K562 (cell line): ENCODE results near the gene DIS3L2. TPM values are rescaled to one million over a fixed set of nuclear protein-coding genes. Genes with fewer than 3 reads are reported as not detected.

Source experiments
- ATAC-seq: fragments of 200-7000 bp; cut with Tn5 transposase; 3 replicates; pipeline ENCODE4 v1.9.1; 2020; ENCODE audit warnings: moderate library complexity
- BruUV-seq: library from RNA; stranded (reverse); fragments of 400-500 nt; replicated peaks from 2 replicates; lab custom pipeline; 2021; lab: Mats Ljungman, UMichigan
- CTCF ChIA-PET: fragments of 300-600 bp; formaldehyde crosslinking; extraction: SDS; loops from one replicate; lab custom pipeline; 2021; ENCODE audit warnings: low intra/inter-chr PET ratio; lab: Yijun Ruan, JAX
- POLR2A ChIA-PET: fragments of 300-600, 350-650 bp; sonication (Branson Sonifier 250); formaldehyde crosslinking; extraction: SDS; loops from one replicate; lab custom pipeline; 2021; ENCODE audit warnings: antibody characterized with exemption, inconsistent platforms; lab: Yijun Ruan, JAX
- DNase-seq, 4 experiments: peaks; one replicate each; pipeline versions ENCODE4 v3.0.0 to v3.0.0-alpha.2; 2011 to 2018; ENCODE audit warnings: low spot score in 3 of 4, mixed read lengths in 3 of 4; ENCODE audit errors: extremely low read depth in 1 of 4
- FAIRE-seq: peaks from 2 replicates; lab custom pipeline; 2011; peaks lifted over from hg19 to GRCh38; lab: Jason Lieb, UNC
- H2AFZ ChIP-seq: 2 replicates; pipeline ENCODE4 v1.6.0; 2011; ENCODE audit warnings: low read depth, low read length, control low read depth, inconsistent platforms
- H3K27ac ChIP-seq: fragments of 200-600 bp; 3 replicates; pipeline ENCODE4 v1.8.0; 2011; ENCODE audit warnings: low read depth, mild to moderate bottlenecking, control low read depth, inconsistent platforms, low read length, moderate library complexity, mixed read lengths; ENCODE audit errors: extremely low read depth
- H3K27me3 ChIP-seq, 2 experiments: fragments of 300-600 bp in 1 of 2; 2 replicates in 1 of 2; 3 replicates in 1 of 2; pipeline versions ENCODE4 v1.6.0 to v1.8.0; 2011; ENCODE audit warnings: inconsistent platforms in 2 of 2, low read length in 2 of 2, mild to moderate bottlenecking in 1 of 2, mixed read lengths in 1 of 2, moderate library complexity in 1 of 2; ENCODE audit not compliant: control insufficient read depth in 2 of 2, insufficient read depth in 2 of 2
- H3K36me3 ChIP-seq: fragments of 300-600 bp; 3 replicates; pipeline ENCODE4 v1.8.0; 2011; ENCODE audit warnings: mild to moderate bottlenecking, low read length, inconsistent platforms; ENCODE audit not compliant: control insufficient read depth, insufficient read depth
- H3K4me1 ChIP-seq, 2 experiments: fragments of 200-600 bp in 1 of 2; replicated peaks in 1 of 2; 2 replicates in 1 of 2; 3 replicates in 1 of 2; pipeline versions ENCODE4 v1.5.1 to v1.8.0; 2011; ENCODE audit warnings: inconsistent platforms in 2 of 2, low read length in 2 of 2, mild to moderate bottlenecking in 1 of 2, mixed read lengths in 1 of 2, moderate library complexity in 1 of 2; ENCODE audit not compliant: control insufficient read depth in 2 of 2, insufficient read depth in 2 of 2
- H3K4me2 ChIP-seq: 2 replicates; pipeline ENCODE4 v1.6.1; 2011; ENCODE audit warnings: low read length, control low read depth, inconsistent platforms, mixed read lengths; ENCODE audit not compliant: insufficient read depth
- H3K4me3 ChIP-seq: fragments of 200-600 bp; sonication (generic), shearing (Covaris generic); 2 replicates; pipeline ENCODE4 v1.5.1; 2016; ENCODE audit warnings: control low read depth, inconsistent platforms
- H3K79me2 ChIP-seq: fragments of 200-600 bp; 3 replicates; pipeline ENCODE4 v1.8.0; 2011; ENCODE audit warnings: low read length, inconsistent platforms; ENCODE audit not compliant: control insufficient read depth, insufficient read depth
- H3K9ac ChIP-seq, 2 experiments: 2 replicates each; pipeline versions ENCODE4 v1.6.0 to v1.6.1; 2011; ENCODE audit warnings: low read depth in 2 of 2, low read length in 2 of 2, control low read depth in 1 of 2, inconsistent platforms in 1 of 2, mild to moderate bottlenecking in 1 of 2, mixed read lengths in 1 of 2; ENCODE audit not compliant: insufficient read depth in 1 of 2
- H3K9me1 ChIP-seq: one replicate; pipeline ENCODE4 v1.6.0; 2011; ENCODE audit warnings: inconsistent platforms, mild to moderate bottlenecking, low read length, moderate library complexity; ENCODE audit not compliant: control insufficient read depth, insufficient read depth
- H3K9me3 ChIP-seq: replicated peaks from 2 replicates; pipeline ENCODE4 v1.5.1; 2011; ENCODE audit warnings: low read depth, low read length, inconsistent platforms; ENCODE audit not compliant: control insufficient read depth, insufficient read depth
- H4K20me1 ChIP-seq: replicated peaks from 2 replicates; pipeline ENCODE4 v1.6.1; 2011; ENCODE audit warnings: low read length, inconsistent platforms, mixed read lengths; ENCODE audit not compliant: control insufficient read depth, insufficient read depth
- ADNP ChIP-seq: fragments of 200-800 bp; sonication (Bioruptor generic); IDR thresholded peaks from 2 replicates; pipeline ENCODE4 v1.6.1; 2016; ENCODE audit warnings: missing genetic modification characterization, missing compliant biosample characterization
- BACH1 ChIP-seq: fragments of 200-800 bp; sonication (Bioruptor generic); IDR thresholded peaks from 2 replicates; pipeline ENCODE4 v1.6.1; 2016; ENCODE audit warnings: missing genetic modification characterization, missing compliant biosample characterization
- BDP1 ChIP-seq: IDR thresholded peaks from 3 replicates; pipeline ENCODE4 v1.6.1; 2011; ENCODE audit not compliant: insufficient read length, insufficient read depth
- CEBPB ChIP-seq: fragments of 450-650 bp; IDR thresholded peaks from 2 replicates; pipeline ENCODE4 v1.6.1; 2016; ENCODE audit warnings: missing genetic modification characterization, missing compliant biosample characterization
- ETS1 ChIP-seq: conservative IDR thresholded peaks from 2 replicates; pipeline ENCODE4 v1.6.1; 2011; ENCODE audit warnings: low read depth, mild to moderate bottlenecking, low read length; ENCODE audit not compliant: control insufficient read depth
- FOXJ3 ChIP-seq: sonication (generic); formaldehyde crosslinking; IDR thresholded peaks from 2 replicates; pipeline ENCODE4 v1.4.0; 2020; ENCODE audit warnings: mild to moderate bottlenecking, missing genetic modification reagents
- GABPB1 ChIP-seq: sonication (generic); formaldehyde crosslinking; IDR thresholded peaks from 2 replicates; pipeline ENCODE4 v1.8.0; 2022; ENCODE audit warnings: mild to moderate bottlenecking, missing genetic modification reagents
- HDAC8 ChIP-seq: fragments of 450-650 bp; IDR thresholded peaks from 2 replicates; pipeline ENCODE4 v1.6.1; 2016; ENCODE audit warnings: mild to moderate bottlenecking, missing genetic modification characterization, moderate library complexity, missing compliant biosample characterization
- HNRNPK ChIP-seq: fragments of 200-400 bp; formaldehyde crosslinking; IDR thresholded peaks from one replicate; pipeline ENCODE4 v1.6.1; 2018; ENCODE audit warnings: mild to moderate bottlenecking, low read depth, low read length; ENCODE audit not compliant: poor library complexity, severe bottlenecking
- POLR3A ChIP-seq: IDR thresholded peaks from 2 replicates; pipeline ENCODE4 v1.6.1; 2011; ENCODE audit warnings: borderline replicate concordance, mild to moderate bottlenecking, moderate library complexity; ENCODE audit not compliant: insufficient read length, insufficient read depth; ENCODE audit errors: extremely low read depth
- TARDBP ChIP-seq: fragments of 450-650 bp; IDR thresholded peaks from 2 replicates; pipeline ENCODE4 v1.6.1; 2016
- ZNF277 ChIP-seq: fragments of 250-450 bp; sonication (Bioruptor Pico); IDR thresholded peaks from 2 replicates; pipeline ENCODE4 v1.8.0; 2022; ENCODE audit warnings: inconsistent platforms, mild to moderate bottlenecking, moderate library complexity, borderline replicate concordance
- ZNF280B ChIP-seq: fragments of 250-450 bp; sonication (Bioruptor Pico); IDR thresholded peaks from 2 replicates; pipeline ENCODE4 v1.5.1; 2021; ENCODE audit warnings: mild to moderate bottlenecking
- ZNF41 ChIP-seq: fragments of 250-450 bp; sonication (Bioruptor Pico); conservative IDR thresholded peaks from 2 replicates; pipeline ENCODE4 v1.4.0; 2020; ENCODE audit warnings: mild to moderate bottlenecking
- ZNF696 ChIP-seq: fragments of 250-450 bp; sonication (Bioruptor Pico); conservative IDR thresholded peaks from 2 replicates; pipeline ENCODE4 v1.4.0; 2020; ENCODE audit warnings: mild to moderate bottlenecking, moderate library complexity
- ZNF780A ChIP-seq: fragments of 250-450 bp; sonication (Bioruptor Pico); IDR thresholded peaks from 2 replicates; pipeline ENCODE4 v1.5.0; 2021; ENCODE audit warnings: mild to moderate bottlenecking
- WGBS: fragments of 100-300 bp; shearing (Covaris generic); methylation state at CpG from one replicate; pipeline ENCODE4 v1.1.6; 2016; ENCODE audit warnings: low coverage, mixed read lengths; ENCODE audit not compliant: insufficient coverage; ENCODE audit errors: missing lambda C conversion rate; 5-methylcytosine and 5-hydroxymethylcytosine counted together
- in situ Hi-C: fragments of 300-500 bp; cut with MboI; formaldehyde crosslinking; loops from 4 replicates; pipeline ENCODE4 v1.15.0; 2018; ENCODE audit warnings: inconsistent platforms, mixed read lengths
- intact Hi-C: fragments of 100-400 bp; cut with micrococcal nuclease; formaldehyde crosslinking; loops from 2 replicates; pipeline ENCODE4 v1.14.2; 2022
- polyA plus RNA-seq, 8 experiments: library from polyadenylated mRNA; depleted of rRNA in 4 of 8; stranded (reverse) in 5 of 8; unstranded in 3 of 8; fragments of >200 nt; fragmentation: Nextera tagmentation in 2 of 8; fragmentation: Illumina TruSeq in 1 of 8; extraction: Ambion mirVana in 2 of 8; extraction: Trizol in 1 of 8; gene quantifications; 2 replicates each; pipeline versions ENCODE4 v1.2.1 to v1.2.3, GENCODE V29; 2011 to 2014; ENCODE audit warnings: inconsistent platforms in 1 of 8, missing spikeins in 1 of 8
- total RNA-seq, 7 experiments: library from RNA; depleted of rRNA in 6 of 7; stranded (reverse); fragments of >200 nt in 6 of 7; fragmentation: Illumina TruSeq in 2 of 7; extraction: Trizol in 2 of 7; gene quantifications; 2 replicates each; pipeline versions ENCODE4 v1.2.1 to v1.2.3, GENCODE V29; 2011 to 2021; ENCODE audit warnings: low replicate concordance in 1 of 7

Gene DIS3L2
- total and polyA plus RNA-seq, 9 of the 15 experiments (the other 6 are each of a cell fraction or from before 2014, with no cell fraction given), result 1.5 to 19.2 (median 11.2) TPM

- intact Hi-C loops, result no loop called here
- no peak for FAIRE-seq
- 3% methylated on average over 13 of the region's 15 CpGs for WGBS
- no peaks in the 10 kb centered on the region for H3K36me3 ChIP-seq
- no TSS peak for BruUV-seq
- ChIA-PET POLR2A (no interaction called here), CTCF (no interaction called here)
- no peaks in the 10 kb centered on the region for H3K79me2 ChIP-seq
- in situ Hi-C loops, result no loop called here
- H3K27ac ChIP-seq, result no peak overlapping the region
- peaks cover 30 to 69% of the 10 kb centered on the region in 2 experiments for H3K27me3 ChIP-seq
- no peaks in the 10 kb centered on the region for H3K9me1 ChIP-seq
- no peak overlapping the region for H3K9ac ChIP-seq
- TF ChIP-seq ADNP (tag) (no peak), ZNF277 (no peak), ZNF696 (CRISPR knock-in tag) (no peak), ETS1 (no peak), BACH1 (tag) (no peak), ZNF780A (CRISPR knock-in tag) (no peak), POLR3A (no peak), CEBPB (tag) (no peak), FOXJ3 (CRISPR knock-in tag) (no peak), BDP1 (no peak), GABPB1 (CRISPR knock-in tag) (no peak), ZNF280B (CRISPR knock-in tag) (no peak), ZNF41 (no peak), TARDBP (no peak), HDAC8 (tag) (no peak), HNRNPK (no peak)
- no peak overlapping the region for H3K4me2 ChIP-seq
- H3K9me3 ChIP-seq, result no peaks in the 10 kb centered on the region
- H3K4me1 ChIP-seq, result peaks cover 0 to 31% of the 10 kb centered on the region in 2 experiments; a peak in 3 of 5 replicates
- H3K4me3 ChIP-seq, result no peak overlapping the region
- no peak for DNase-seq
- H4K20me1 ChIP-seq, result no peaks in the 10 kb centered on the region; the same call in none of the 2 replicates
- ATAC-seq, result no peak
- H2AFZ ChIP-seq, result no peak overlapping the region
These were observed 39.1 kb upstream of the DIS3L2 start for GRCh38 chr2:231922311-231923009.
